ENCODE results near the gene PRKAR1B.

DNA sequence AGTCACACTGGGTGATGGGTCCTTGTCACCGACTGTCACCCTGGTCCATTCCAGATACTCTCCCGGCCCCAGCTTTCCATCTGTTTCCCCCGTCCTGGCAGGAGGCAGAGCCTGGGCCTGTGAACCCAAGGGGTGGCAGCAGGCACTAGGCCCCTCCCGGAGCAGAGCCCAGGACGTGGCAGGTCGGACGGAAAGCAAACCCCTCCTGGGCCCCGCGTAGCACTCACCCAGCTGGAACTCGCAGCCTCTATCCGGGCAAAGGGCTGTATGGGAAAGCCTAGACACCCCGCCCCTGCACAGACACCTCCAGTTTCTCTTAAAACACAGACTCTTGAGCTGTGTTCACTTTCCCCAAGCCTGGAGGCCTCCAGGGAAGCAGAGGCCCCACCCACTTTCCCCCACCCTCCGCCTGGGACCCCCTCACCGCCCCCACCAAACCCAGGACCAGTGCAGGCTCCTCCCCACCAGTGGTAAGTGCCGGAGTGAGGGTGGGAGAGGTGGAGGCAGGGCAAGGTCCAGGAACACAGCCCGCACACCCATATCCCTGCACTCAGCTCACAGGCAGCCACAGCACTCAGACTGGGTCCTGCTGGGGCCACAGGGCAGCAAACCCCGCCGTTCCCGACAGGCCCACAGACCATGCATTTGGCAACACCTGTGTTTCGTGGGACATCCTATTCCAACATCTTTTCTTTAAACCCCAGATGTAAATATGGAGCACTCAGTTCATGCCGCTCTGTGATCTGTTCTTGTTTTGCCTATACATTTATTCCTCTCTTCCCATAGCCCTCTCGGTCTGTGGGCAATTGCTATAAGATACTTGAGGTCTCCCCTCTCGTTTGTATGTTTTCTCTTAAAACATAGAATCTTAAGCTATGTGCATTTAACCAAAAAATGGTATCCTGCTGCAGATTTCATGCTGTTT lies 109.2 kb downstream of the PRKAR1B start:
- TF ChIP-seq CTCF (conservative IDR thresholded peaks at IDR 0.05) (no peak), EZH2 (IDR thresholded peaks at IDR 0.05; ENCODE audit: low read depth) (no peak)

Data from PC-9 (cell line).